HG03039 (cell line): ENCODE data around the gene CSF1.
"Not testable (repeated sequence)": the region's sequence is repeated elsewhere in the genome, so short reads cannot be mapped to it uniquely, and the experiment has no call there.

Experiments used
- ATAC-seq: cut with Tn5 transposase; IDR thresholded peaks from one replicate; pipeline ENCODE4 v1.9.1; 2021; ENCODE audit warnings: mild to moderate bottlenecking, moderate library complexity; ENCODE audit not compliant: unreplicated experiment

The CSF1 gene

DNA sequence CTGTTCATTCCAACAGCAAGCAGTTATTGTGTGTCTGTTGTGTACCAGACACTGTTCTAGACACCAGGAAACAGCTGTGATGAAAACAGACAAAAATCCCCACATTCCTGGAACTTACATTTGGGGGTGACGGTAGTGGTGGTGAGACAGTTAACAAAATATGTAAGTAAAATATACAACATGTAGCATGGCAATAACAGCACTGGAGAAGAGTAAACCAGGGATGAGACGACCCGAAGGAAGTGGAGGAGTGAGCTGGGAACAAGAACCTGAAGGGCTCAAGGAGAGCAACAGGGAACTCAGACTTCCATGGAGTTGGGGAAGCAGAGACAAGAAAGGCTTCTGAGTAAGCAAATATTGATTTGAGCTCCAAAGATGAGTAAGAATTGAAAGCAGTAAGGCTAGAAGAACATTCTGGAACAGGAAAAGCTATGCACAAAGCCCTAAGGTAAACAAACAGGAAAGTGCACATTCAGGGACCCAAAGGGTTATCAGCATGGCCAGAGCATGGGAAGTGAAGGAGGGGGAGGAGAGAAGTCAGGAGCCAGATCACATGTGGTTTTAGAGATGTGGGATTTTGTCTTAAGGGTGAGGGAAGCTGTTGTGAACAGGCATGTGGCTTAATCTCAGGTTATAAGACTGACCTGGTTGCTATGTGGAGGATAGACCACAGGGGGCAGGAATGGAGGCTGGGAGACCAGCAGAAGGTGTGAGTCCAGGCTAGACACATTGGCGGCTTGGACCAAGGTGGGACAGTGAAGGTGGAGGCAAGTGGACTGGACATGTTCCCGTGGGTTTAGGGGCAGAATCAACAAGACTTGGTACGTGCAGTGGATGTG is 7.3 kb downstream of the CSF1 start:
- no peak for ATAC-seq

DNA sequence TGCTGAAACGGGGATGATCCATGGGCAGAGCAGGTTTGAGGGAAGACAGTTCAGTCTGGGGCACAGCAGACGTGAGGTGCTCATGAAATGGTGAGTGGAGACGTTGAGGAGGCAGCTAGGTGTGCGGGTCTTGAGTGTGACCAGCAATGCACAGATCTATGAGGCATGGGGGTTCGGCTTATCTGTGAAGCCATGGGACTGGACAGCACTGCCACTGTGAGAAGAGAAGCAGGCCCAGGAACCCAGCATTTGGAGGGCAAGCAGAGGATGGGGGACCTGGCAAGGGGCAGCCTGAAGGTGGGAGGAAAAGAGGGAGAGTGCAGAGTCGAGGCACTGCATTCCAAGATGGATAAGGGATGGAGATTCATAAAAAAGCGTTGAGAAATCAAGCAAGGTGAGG is 8.0 kb downstream of the CSF1 start:
- ATAC-seq: no peak

DNA sequence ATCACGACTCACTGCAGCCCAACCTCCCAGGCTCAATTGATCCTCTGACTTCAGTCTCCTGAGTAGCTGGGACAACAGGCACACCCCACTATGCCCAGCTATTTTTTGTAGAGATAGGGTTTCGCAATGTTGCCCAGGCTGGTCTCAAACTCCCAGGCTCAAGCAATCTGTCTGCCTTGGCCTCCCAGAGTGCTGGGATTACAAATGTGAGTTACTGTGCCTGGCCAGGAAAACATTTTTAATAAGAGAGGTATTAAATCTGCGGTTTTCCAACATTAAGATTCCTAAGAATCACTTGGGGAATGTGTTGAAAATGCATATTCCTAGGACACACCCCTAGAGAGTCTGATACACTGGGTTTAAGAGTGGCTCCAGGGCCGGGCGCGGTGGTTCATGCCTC is 8.7 kb downstream of the CSF1 start:
- ATAC-seq: no peak

DNA sequence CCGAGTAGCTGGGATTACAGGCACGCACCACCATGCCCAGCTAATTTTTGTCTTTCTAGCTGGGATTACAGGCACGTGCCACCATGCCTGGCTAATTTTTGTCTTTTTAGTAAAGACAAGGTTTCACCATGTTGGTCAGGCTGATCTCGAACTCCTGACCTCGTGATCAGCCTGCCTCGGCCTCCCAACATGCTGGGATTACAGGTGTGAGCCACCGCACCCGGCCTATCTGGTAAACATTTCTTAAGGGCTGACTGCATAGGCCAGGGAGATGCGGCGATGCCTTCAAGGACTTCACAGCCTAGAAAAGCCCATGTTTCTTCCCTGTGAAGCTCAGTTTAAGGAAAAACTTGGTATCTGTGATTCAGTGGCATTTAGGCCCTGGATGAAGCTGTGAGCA is 9.7 kb downstream of the CSF1 start:
- ATAC-seq: not testable (repeated sequence)

DNA sequence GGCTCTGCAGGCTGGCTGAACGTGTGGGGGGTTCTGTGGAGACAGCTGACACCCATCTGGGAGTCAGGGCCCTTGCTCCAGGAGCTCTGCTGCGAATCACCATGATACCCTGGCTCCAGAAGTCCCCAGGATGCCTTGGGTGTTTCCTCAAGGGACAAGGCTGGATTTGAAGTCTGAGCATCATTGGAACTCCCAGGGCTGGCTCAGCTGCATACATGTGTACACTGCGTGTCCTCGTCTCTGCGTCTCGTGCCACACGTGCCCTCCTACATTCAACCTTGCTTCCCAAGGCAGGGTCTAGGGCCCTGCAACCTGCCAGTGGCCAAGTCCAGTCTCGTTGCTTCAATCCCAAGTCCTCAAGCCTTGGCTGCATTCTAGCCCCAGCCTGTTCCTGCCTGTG is 11.7 kb downstream of the CSF1 start:
- ATAC-seq: no peak

DNA sequence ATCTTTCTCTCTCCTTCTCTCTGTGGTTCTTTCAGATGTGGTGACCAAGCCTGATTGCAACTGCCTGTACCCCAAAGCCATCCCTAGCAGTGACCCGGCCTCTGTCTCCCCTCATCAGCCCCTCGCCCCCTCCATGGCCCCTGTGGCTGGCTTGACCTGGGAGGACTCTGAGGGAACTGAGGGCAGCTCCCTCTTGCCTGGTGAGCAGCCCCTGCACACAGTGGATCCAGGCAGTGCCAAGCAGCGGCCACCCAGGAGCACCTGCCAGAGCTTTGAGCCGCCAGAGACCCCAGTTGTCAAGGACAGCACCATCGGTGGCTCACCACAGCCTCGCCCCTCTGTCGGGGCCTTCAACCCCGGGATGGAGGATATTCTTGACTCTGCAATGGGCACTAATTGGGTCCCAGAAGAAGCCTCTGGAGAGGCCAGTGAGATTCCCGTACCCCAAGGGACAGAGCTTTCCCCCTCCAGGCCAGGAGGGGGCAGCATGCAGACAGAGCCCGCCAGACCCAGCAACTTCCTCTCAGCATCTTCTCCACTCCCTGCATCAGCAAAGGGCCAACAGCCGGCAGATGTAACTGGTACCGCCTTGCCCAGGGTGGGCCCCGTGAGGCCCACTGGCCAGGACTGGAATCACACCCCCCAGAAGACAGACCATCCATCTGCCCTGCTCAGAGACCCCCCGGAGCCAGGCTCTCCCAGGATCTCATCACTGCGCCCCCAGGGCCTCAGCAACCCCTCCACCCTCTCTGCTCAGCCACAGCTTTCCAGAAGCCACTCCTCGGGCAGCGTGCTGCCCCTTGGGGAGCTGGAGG is 12.7 kb downstream of the CSF1 start:
- ATAC-seq: no peak

DNA sequence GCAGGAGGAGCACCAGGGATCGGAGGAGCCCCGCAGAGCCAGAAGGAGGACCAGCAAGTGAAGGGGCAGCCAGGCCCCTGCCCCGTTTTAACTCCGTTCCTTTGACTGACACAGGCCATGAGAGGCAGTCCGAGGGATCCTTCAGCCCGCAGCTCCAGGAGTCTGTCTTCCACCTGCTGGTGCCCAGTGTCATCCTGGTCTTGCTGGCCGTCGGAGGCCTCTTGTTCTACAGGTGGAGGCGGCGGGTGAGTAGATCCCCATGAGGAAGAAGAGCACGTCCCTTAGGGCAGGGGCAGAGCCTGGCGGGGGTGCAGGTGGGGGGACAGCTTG is 13.3 kb downstream of the CSF1 start:
- ATAC-seq: no peak

DNA sequence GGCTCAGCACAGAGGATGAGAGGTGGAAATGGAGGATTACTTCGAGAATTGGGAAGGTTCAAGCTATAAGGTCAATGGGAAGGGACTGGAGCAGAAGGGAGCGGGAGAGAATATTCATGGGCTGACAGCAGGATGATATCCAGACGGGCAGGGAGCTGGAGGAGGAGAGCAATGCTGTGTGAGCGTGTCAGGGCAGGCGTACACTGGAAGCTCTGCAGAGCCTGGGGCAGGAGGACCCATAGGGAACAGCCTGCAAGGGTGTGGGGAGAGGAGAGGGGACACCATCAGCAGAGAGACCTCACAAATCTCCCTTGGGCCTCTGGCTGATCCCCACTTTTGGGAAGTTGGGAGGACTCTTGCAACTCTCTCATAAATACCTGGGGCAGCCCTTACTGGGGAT is 13.7 kb downstream of the CSF1 start:
- no peak for ATAC-seq

DNA sequence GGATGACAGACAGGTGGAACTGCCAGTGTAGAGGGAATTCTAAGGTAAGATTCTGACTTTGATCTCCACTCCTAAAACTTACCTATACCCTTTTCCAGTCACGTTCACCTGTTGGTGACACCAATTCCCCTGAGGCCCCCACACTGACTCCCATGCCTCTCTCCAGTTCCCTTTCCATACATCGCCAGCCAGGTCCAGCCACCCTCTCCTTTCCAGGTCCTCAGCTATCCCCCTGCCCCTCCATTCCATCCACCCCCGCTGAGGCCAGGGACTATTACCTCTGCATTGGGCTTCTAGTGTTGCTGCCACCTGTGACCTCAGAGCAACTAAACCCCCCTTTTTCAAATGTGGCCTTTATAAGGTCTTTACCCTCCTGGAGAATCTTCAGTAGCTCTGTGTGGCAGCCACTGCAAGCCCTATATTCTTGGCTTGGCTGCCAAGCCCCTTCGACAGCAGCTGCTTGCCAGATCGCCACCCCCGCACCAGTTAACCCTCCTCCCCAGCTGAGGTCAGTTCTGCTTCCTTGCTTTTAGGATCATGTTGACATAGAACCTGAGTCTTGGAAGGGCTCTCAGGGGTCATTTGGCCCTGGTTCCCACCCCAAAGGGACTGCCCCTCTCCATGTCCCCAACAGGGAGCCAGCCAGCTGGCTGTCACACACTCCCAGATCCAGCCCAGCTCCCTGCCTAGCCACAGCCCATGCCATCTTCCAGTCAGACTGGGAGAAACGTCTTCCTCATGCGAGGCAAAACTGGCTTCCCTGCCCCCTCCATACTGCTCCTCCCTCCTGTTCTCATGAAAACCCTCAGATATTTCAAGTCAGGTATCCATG is 14.7 kb downstream of the CSF1 start:
- no peak for ATAC-seq

DNA sequence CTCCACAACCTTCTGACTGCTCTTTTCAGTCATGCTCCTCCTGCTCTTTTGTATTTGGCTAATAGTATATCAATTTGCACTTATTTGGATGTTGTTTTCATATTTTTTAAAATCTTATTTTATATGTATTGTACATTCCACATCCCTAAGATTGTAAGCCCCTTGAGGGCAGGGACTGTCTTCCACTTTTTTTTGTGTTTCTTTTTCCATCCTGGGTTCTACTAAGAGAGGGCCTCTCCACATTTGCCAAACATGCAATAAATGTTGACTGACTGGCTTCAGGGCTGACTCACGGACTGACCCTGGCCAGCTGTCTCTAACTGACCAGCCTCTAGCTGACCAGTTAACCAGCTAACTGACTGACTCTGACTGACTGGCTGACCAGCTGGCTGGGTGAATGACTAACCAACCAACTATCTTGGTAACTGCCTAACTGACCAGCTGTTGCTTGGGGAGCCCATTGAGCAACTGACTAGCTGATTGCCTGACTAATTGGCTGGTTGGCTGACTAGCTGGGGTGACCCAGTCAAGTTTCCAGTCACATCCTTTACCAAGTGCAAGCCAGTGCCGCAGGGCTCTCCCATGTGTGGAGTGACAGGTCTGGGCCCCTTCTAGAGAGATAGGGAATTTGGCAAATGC is 16.1 kb downstream of the CSF1 start:
- no peak for ATAC-seq

DNA sequence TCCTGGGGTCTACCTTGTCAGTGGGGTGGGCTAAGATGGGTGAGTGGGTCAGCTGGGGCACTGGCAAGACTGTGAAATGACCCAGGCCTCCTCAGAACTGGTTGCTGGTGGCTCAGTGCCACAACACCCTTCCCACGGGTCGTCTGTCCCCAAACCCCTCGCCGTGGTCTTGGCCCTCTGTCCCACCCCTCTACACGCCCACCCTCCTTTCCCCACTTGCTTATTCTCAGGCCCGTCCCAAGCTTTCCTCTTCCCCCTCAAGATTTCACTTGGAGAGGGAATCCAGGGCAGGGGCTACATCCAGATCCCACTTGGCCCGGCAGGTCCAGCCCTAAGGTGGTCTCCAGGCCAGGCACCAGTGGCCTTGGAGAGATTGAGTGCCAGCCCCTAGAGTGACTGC is 16.7 kb downstream of the CSF1 start:
- no peak for ATAC-seq

DNA sequence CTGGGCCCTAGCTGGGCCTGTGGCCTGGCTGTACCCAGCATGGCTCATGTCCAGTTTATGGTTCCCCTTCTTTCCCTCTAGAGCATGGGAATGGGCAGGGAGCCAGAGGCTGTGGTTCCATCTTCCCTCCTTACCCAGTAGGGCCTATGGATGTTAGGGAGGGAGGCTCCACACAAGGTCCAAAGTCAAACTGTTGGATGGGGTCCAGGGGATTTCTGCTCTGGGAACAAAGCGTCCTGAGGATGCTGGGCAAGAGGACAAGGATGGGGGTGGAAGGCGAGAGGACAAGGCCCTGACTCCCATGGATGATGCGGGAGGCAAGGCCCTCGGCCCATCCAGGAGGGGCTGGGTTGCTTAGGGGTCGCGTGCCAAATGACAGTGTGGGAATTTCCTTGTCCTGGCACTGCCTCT is 17.3 kb downstream of the CSF1 start:
- ATAC-seq: no peak

DNA sequence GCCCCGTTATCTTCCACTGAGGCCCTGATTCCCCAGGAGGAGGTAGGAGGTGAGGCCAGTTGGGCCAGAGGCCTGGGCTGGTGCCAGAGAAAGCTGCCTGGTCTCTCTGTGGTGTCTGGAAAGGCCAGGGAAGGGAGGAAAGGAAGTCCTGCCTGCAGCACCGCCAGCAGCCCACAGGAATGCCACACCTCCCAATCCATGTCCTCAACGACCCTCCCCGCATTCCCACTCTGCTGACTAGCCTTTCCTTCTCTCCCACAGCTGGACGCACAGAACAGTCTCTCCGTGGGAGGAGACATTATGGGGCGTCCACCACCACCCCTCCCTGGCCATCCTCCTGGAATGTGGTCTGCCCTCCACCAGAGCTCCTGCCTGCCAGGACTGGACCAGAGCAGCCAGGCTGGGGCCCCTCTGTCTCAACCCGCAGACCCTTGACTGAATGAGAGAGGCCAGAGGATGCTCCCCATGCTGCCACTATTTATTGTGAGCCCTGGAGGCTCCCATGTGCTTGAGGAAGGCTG is 18.0 kb downstream of the CSF1 start:
- ATAC-seq: no peak

DNA sequence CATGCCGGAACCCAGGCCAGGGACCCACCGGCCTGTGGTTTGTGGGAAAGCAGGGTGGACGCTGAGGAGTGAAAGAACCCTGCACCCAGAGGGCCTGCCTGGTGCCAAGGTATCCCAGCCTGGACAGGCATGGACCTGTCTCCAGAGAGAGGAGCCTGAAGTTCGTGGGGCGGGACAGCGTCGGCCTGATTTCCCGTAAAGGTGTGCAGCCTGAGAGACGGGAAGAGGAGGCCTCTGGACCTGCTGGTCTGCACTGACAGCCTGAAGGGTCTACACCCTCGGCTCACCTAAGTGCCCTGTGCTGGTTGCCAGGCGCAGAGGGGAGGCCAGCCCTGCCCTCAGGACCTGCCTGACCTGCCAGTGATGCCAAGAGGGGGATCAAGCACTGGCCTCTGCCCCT is 18.5 kb downstream of the CSF1 start:
- ATAC-seq: no peak

DNA sequence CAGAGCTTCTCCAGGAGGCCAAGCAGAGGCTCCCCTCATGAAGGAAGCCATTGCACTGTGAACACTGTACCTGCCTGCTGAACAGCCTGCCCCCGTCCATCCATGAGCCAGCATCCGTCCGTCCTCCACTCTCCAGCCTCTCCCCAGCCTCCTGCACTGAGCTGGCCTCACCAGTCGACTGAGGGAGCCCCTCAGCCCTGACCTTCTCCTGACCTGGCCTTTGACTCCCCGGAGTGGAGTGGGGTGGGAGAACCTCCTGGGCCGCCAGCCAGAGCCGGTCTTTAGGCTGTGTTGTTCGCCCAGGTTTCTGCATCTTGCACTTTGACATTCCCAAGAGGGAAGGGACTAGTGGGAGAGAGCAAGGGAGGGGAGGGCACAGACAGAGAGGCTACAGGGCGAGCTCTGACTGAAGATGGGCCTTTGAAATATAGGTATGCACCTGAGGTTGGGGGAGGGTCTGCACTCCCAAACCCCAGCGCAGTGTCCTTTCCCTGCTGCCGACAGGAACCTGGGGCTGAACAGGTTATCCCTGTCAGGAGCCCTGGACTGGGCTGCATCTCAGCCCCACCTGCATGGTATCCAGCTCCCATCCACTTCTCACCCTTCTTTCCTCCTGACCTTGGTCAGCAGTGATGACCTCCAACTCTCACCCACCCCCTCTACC is 19.1 kb downstream of the CSF1 start:
- ATAC-seq: no peak

DNA sequence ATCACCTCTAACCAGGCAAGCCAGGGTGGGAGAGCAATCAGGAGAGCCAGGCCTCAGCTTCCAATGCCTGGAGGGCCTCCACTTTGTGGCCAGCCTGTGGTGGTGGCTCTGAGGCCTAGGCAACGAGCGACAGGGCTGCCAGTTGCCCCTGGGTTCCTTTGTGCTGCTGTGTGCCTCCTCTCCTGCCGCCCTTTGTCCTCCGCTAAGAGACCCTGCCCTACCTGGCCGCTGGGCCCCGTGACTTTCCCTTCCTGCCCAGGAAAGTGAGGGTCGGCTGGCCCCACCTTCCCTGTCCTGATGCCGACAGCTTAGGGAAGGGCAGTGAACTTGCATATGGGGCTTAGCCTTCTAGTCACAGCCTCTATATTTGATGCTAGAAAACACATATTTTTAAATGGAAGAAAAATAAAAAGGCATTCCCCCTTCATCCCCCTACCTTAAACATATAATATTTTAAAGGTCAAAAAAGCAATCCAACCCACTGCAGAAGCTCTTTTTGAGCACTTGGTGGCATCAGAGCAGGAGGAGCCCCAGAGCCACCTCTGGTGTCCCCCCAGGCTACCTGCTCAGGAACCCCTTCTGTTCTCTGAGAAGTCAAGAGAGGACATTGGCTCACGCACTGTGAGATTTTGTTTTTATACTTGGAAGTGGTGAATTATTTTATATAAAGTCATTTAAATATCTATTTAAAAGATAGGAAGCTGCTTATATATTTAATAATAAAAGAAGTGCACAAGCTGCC is 19.8 kb downstream of the CSF1 start:
- no peak for ATAC-seq

DNA sequence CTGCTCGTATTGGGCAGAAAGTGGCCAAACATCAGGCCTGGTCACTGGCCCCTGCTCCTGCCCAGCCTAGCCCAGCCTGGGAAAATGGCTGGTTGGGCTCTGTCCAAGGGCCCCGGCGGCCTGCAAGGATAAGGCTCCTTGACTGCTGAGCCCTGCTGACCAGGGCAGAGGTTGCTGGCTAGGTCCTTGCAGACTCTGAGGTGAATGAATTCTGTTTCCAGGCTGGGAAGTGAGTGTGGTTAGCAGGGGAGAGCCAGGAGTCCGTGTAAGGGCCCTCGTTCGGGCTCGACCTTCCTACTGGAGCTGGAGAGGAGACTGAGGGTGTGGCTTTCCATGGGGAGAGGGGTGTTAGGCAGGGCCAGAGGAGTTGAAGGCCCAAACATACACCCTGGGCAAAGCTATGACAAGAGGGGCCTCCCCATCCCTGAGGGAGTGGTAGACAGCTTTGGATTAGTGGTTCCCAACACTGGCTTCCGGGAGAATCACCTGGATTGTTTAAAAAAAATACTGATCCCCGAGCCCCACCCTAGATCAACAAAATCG is 20.6 kb downstream of the CSF1 start:
- no peak for ATAC-seq

DNA sequence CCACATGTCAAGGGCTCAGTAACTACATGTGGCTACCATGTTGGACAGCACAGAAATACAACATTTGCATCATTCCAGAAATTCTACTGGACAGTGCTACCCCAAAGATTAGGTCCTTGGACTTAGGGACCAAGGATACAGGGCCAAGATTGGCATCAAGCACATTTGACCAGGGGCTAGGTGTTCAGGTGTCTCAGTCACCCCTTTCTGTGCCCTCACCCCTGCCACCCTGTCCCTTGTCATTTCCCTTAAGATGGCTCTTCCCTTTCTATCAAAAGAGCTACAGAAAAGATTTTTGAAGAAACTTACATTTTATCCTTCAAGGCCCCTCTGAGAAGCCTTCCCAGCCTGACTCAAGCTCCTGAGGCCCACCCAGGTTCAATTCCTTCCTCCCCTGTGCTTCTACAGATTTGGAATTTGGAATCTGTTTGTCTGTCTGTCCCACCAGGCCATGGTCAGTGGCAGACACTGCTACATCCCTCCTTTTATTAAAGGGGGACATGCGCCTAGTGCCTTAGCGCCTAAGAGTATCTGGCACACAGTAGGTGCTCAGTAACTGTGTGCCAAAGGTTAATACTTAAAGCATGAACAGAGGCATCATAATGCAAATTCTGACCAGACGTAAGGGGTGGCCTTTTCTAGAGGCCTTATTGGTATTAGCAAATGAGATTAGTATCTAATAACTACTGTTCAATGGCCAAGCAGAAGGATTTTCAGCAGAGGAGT is 21.4 kb downstream of the CSF1 start:
- ATAC-seq: no peak

DNA sequence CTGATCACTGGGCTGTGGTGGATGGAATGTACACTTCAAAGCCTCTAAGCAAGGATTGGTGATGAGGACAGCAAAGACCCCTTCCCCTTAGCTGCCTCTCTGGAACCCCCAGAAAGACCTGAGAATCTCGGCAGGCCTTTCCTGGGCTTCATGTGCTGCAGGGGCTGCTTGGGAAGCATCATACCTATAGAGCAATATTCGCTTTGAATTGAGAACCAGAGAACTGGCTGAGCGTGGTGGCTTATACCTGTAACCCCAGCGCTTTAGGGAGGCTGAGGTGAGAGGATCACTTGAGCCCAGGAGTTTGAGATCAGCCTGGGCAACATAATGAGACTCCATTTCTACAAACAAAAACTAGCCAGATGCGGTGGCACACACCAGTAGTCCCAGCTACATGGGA is 22.0 kb downstream of the CSF1 start:
- ATAC-seq: no peak
